Fibroblast of mammary gland (primary cell): Measurements from ENCODE around the gene LAMP5.

Experiments used
- DNase-seq: peaks from one replicate; pipeline ENCODE4 v3.0.0-alpha.2; 2010; ENCODE audit warnings: low read depth
- H3K4me3 ChIP-seq: 2 replicates; pipeline ENCODE4 v1.5.1; 2011; ENCODE audit warnings: low read depth, mild to moderate bottlenecking, low read length, moderate library complexity; ENCODE audit not compliant: control insufficient read depth
- CTCF ChIP-seq: conservative IDR thresholded peaks from 2 replicates; pipeline ENCODE4 v1.5.1; 2011; ENCODE audit warnings: low read depth, low read length, inconsistent platforms; ENCODE audit not compliant: control insufficient read depth, insufficient read depth

Gene LAMP5

DNA sequence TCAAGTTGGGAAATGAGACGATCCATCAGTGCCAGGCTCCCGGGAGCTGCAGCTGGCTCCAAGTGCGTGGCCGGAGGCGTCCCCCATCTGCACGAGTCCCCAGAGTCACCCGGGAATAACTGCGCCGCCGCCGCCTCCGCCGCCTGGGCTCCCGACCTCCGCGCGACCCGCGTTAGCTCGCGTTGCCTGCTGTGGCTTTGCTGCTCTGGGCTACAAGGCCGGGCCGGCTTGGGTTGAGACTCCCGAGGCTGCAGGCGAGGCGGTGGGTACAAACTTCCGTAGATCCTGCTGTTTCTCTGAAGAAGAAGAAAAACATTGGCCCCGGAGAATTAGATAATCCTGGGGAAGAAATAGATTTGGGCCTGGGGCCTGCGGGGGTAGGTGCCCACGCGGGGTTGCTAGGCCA is 7.4 kb upstream of the LAMP5 start:
- no peak for DNase-seq
- TF ChIP-seq CTCF, result no peak
- no peak overlapping the region for H3K4me3 ChIP-seq

DNA sequence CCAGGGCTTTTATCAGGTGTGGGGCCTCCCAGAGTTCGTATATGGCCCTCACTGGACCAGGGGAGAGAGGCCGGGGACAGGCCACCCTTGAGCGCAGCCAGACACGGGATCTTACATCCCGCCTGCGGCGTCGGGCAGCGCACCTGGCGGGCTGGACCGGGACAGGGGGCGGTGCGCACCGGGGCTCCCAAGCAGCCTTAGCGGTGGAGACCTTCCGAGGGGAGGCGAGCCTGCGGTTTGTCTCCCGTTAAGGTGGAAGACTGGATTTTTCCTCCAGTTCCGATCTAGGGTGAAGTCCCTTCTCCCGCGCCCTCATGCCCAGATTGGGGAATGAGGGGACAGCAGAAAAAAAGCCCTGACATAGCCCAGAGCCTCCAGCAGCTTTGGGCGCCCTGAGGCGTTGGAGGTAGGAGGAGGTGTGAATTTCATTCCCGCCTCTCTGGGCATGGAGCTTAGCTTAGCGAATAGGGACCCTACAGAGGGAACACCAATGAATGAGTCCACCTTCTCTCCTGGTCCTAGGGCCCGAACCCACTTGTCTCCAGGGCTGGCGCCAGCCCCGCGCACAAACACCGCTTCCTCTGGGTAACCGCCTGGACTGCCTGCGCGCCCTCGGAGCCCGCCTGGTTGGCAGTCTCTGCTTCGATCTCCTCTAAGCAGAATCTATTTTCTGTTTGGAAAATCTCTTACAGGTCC is 6.7 kb upstream of the LAMP5 start:
- no peak for TF ChIP-seq CTCF
- H3K4me3 ChIP-seq, result no peak overlapping the region
- no peak for DNase-seq

DNA sequence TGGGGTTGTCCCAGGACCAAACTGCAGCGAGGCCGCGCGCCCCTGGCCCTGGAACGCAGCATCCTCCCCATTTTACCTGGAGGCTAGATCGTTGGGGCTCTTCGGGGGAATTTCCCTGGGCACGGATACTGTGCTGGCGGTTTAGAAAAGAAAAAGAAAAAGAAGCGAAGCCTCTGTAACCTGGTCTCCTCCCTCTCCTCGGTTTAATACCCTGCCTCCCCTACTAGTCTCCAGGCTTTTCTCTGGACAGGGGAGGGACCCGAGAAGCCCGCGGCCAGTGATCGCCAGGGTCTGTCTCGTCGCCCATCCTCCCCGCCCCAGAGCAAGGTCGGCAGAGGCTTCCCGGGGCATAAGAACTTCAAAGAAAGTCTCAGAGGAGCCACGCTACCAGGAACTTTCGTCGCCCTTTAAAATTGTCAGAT is 6.1 kb upstream of the LAMP5 start:
- no peak overlapping the region for H3K4me3 ChIP-seq
- no peak for TF ChIP-seq CTCF
- no peak for DNase-seq

- H3K4me3 ChIP-seq, result no peak overlapping the region
- no peak for TF ChIP-seq CTCF
These were observed 5.7 kb upstream of the LAMP5 start for GRCh38 chr20:9508696-9509178.

GRCh38 chr20:9509246-9509645 is 5.1 kb upstream of the LAMP5 start:
- no peak for DNase-seq
- no peak for TF ChIP-seq CTCF
- H3K4me3 ChIP-seq, result no peak overlapping the region

More at GRCh38 chr20:9508696-9509178, 5.7 kb upstream of the LAMP5 start:
- no peak for DNase-seq

GRCh38 chr20:9510911-9511310 is 3.5 kb upstream of the LAMP5 start:
- no peak for DNase-seq
- no peak for TF ChIP-seq CTCF
- no peak overlapping the region for H3K4me3 ChIP-seq
